ENCODE data around the gene NTM. TPM values are rescaled to one million over a fixed set of nuclear protein-coding genes. Genes with fewer than 3 reads are reported as not detected.

Gene NTM
- total and polyA plus RNA-seq, 2 of the 8 experiments (the other 6 are each of a cell fraction or from before 2014, with no cell fraction given), result 13.4 to 20.0 TPM

- no peaks in the 10 kb centered on the region for H4K20me1 ChIP-seq (replicated peaks in 1 of 2; ENCODE audit: control insufficient read depth in 1 of 2, insufficient read depth in 2 of 2, low read length in 2 of 2)
- H3K36me3 ChIP-seq (ENCODE audit: control insufficient read depth in 2 of 4, insufficient read depth in 4 of 4, low read length in 3 of 4), result no peaks in the 10 kb centered on the region; a peak in 1 of 8 replicates
- no peaks in the 10 kb centered on the region for H3K23me2 ChIP-seq (ENCODE audit: low read depth, low read length)
- H3K27me3 ChIP-seq (replicated peaks in 1 of 4; ENCODE audit: control insufficient read depth in 3 of 4, extremely low read depth in 1 of 4, insufficient read depth in 3 of 4, low read length in 3 of 4), result no peaks in the 10 kb centered on the region
- H3K56ac ChIP-seq (replicated peaks; ENCODE audit: insufficient read length, low read depth, low read length), result no peak overlapping the region
- H2BK12ac ChIP-seq (ENCODE audit: low read depth, low read length), result no peak overlapping the region
- no peak overlapping the region for H2AFZ ChIP-seq (ENCODE audit: low read length)
- no peak overlapping the region for H2BK5ac ChIP-seq (ENCODE audit: low read depth, low read length)
- no peak overlapping the region for H2AK5ac ChIP-seq (ENCODE audit: low read depth, low read length)
- no peak overlapping the region for H3K14ac ChIP-seq (ENCODE audit: insufficient read length)
- no peak overlapping the region for H4K8ac ChIP-seq (ENCODE audit: extremely low read depth, insufficient read depth, low read length)
- no peaks in the 10 kb centered on the region for H3K79me1 ChIP-seq (ENCODE audit: low read depth, low read length)
- no peak overlapping the region for H4K91ac ChIP-seq (replicated peaks; ENCODE audit: insufficient read length, low read length)
- no peak overlapping the region for H3K9ac ChIP-seq (replicated peaks in 1 of 4; ENCODE audit: extremely low read depth in 1 of 4, low read depth in 3 of 4, low read length in 3 of 4)
- ChIA-PET POLR2A (ENCODE audit: partially characterized antibody) (interaction anchor here (1.2 kb wide), 1 partner anchor 17 kb away, joined by 3 read pairs; no protein-coding TSS in a partner anchor), CTCF (ENCODE audit: partially characterized antibody) (interaction anchor here (0.9 to 1.9 kb wide), 4 partner anchors 10 to 50 kb away, joined by 3 to 5 read pairs (median 4); no protein-coding TSS in a partner anchor)
- H2BK20ac ChIP-seq (ENCODE audit: low read length), result no peak overlapping the region
- no peak for DNase-seq (ENCODE audit: low read depth in 1 of 2, low spot score in 2 of 2)
- no peak overlapping the region for H3K4me2 ChIP-seq (ENCODE audit: insufficient read depth in 1 of 2, low read depth in 2 of 2, low read length in 2 of 2)
- H3K4me3 ChIP-seq (ENCODE audit: extremely low read depth in 1 of 4, insufficient read depth in 2 of 4, low read depth in 3 of 4, low read length in 4 of 4), result no peak overlapping the region
- FAIRE-seq, result no peak
- no peak overlapping the region for H3K23ac ChIP-seq (ENCODE audit: insufficient read length)
- H3K4ac ChIP-seq (replicated peaks; ENCODE audit: insufficient read length, low read depth, low read length), result no peak overlapping the region
- no peak overlapping the region for H2BK15ac ChIP-seq (ENCODE audit: low read length)
- H3K4me1 ChIP-seq (replicated peaks in 1 of 4; ENCODE audit: control insufficient read depth in 3 of 4, insufficient read depth in 4 of 4, low read length in 3 of 4), result peaks cover 0 to 10% (median 0%) of the 10 kb centered on the region in 4 experiments; a peak in 3 of 7 replicates
- H3K18ac ChIP-seq (ENCODE audit: extremely low read depth, low read length), result no peak overlapping the region
- WGBS, 2 experiments (ENCODE audit: extremely low coverage in 1 of 2, insufficient coverage in 1 of 2, insufficient read length in 1 of 2, insufficient replicate concordance in 2 of 2, low coverage in 1 of 2, low lambda C conversion rate in 2 of 2, missing lambda C conversion rate in 1 of 2), result 97% methylated on average over 3 of the region's 3 CpGs; no CpG with 5 or more reads in 1 of the 2 experiments
- no peak overlapping the region for H4K5ac ChIP-seq (ENCODE audit: insufficient read length, low read depth, low read length)
- no peak overlapping the region for H3K27ac ChIP-seq (ENCODE audit: low read depth, low read length)
- H3K9me3 ChIP-seq (ENCODE audit: insufficient read depth in 2 of 2, low read depth in 1 of 2, low read length in 1 of 2), result no peaks in the 10 kb centered on the region
- H3K79me2 ChIP-seq (ENCODE audit: control insufficient read depth in 1 of 2, insufficient read depth in 2 of 2, low read length in 2 of 2), result no peaks in the 10 kb centered on the region
- no peak overlapping the region for H2BK120ac ChIP-seq (replicated peaks; ENCODE audit: low read depth, low read length)
Observed at GRCh38 chr11:131840545-131840944, 470.1 kb downstream of the NTM start.
